Measurements from ENCODE around the gene ALX1. TPM values are rescaled to one million over a fixed set of nuclear protein-coding genes. Genes with fewer than 3 reads are reported as not detected.
"Not testable (repeated sequence)": the region's sequence is repeated elsewhere in the genome, so short reads cannot be mapped to it uniquely, and the experiment has no call there.

The ALX1 gene
- total RNA-seq, 4 donors from 2014 or later = not detected

GRCh38 chr12:85308374-85308773, 28.4 kb downstream of the ALX1 start:
- ATAC-seq = no peak
- intact Hi-C loops (cut with DNase I; ENCODE audit: low total_unique reads) = no loop called here
- in situ Hi-C loops (cut with MboI; ENCODE audit: low sequenced_read_pairs in 4 of 4) = no loop called here

GRCh38 chr12:85309125-85309566, 29.1 kb downstream of the ALX1 start:
- no peak for ATAC-seq
- H3K27ac ChIP-seq = no peak overlapping the region
- intact Hi-C loops (cut with DNase I; ENCODE audit: low total_unique reads) = no loop called here

More at GRCh38 chr12:85308374-85308773, 28.4 kb downstream of the ALX1 start:
- Histone ChIP-seq H3K9me3 (no peaks in the 10 kb centered on the region), H3K4me1 (no peaks in the 10 kb centered on the region), H3K27me3 (no peaks in the 10 kb centered on the region), H3K36me3 (no peaks in the 10 kb centered on the region), H3K4me3 (no peak overlapping the region), H3K27ac (no peak overlapping the region)
- no peak for DNase-seq
- TF ChIP-seq POLR2A (IDR thresholded peaks at IDR 0.05) = no peak

GRCh38 chr12:85310025-85310424, 30.0 kb downstream of the ALX1 start:
- Histone ChIP-seq H3K9me3 (no peaks in the 10 kb centered on the region), H3K4me3 (no peak overlapping the region), H3K36me3 (no peaks in the 10 kb centered on the region), H3K4me1 (no peaks in the 10 kb centered on the region), H3K27me3 (no peaks in the 10 kb centered on the region), H3K27ac (no peak overlapping the region)
- intact Hi-C loops (cut with DNase I; ENCODE audit: low total_unique reads) = no loop called here
- in situ Hi-C loops (cut with MboI; ENCODE audit: low sequenced_read_pairs in 4 of 4) = no loop called here
- ATAC-seq (no peak), DNase-seq (no peak)
- TF ChIP-seq CTCF (IDR thresholded peaks at IDR 0.05 in 4 of 5, conservative IDR thresholded peaks at IDR 0.05 in 1 of 5) (no peak), POLR2A (IDR thresholded peaks at IDR 0.05) (no peak)

More at GRCh38 chr12:85309125-85309566, 29.1 kb downstream of the ALX1 start:
- in situ Hi-C loops (cut with MboI; ENCODE audit: low sequenced_read_pairs in 4 of 4) = no loop called here
- Histone ChIP-seq H3K9me3 (no peaks in the 10 kb centered on the region), H3K4me3 (no peak overlapping the region), H3K27me3 (no peaks in the 10 kb centered on the region), H3K4me1 (no peaks in the 10 kb centered on the region), H3K36me3 (no peaks in the 10 kb centered on the region)
- DNase-seq = no peak
- TF ChIP-seq CTCF (IDR thresholded peaks at IDR 0.05 in 4 of 5, conservative IDR thresholded peaks at IDR 0.05 in 1 of 5) = no peak
- TF ChIP-seq POLR2A (IDR thresholded peaks at IDR 0.05) = no peak

- no peak overlapping the region for H3K4me3 ChIP-seq
- H3K36me3 ChIP-seq = no peaks in the 10 kb centered on the region
- in situ Hi-C loops (cut with MboI; ENCODE audit: low sequenced_read_pairs in 4 of 4) = no loop called here
- no peak overlapping the region for H3K27ac ChIP-seq
- H3K27me3 ChIP-seq = no peaks in the 10 kb centered on the region
- H3K9me3 ChIP-seq = no peaks in the 10 kb centered on the region
- no peak for TF ChIP-seq POLR2A (IDR thresholded peaks at IDR 0.05)
- peak in 1 of 5 experiments; percentile 11 for TF ChIP-seq CTCF (IDR thresholded peaks at IDR 0.05 in 4 of 5, conservative IDR thresholded peaks at IDR 0.05 in 1 of 5)
- no peaks in the 10 kb centered on the region for H3K4me1 ChIP-seq
- ATAC-seq (no peak), DNase-seq (no peak)
- intact Hi-C loops (cut with DNase I; ENCODE audit: low total_unique reads) = no loop called here
These were observed 30.5 kb downstream of the ALX1 start for GRCh38 chr12:85310456-85311076.

GRCh38 chr12:85317866-85318636, 38.0 kb downstream of the ALX1 start:
- H3K4me1 ChIP-seq; DNase-seq; in situ Hi-C loops (cut with MboI; ENCODE audit: low sequenced_read_pairs in 4 of 4); ATAC-seq; H3K27ac ChIP-seq; H3K9me3 ChIP-seq; H3K27me3 ChIP-seq; H3K4me3 ChIP-seq; intact Hi-C loops (cut with DNase I; ENCODE audit: low total_unique reads); H3K36me3 ChIP-seq: not testable (repeated sequence)
